HG03432 (cell line): Measurements from ENCODE around the gene UXS1.
"Not testable (repeated sequence)": the region's sequence is repeated elsewhere in the genome, so short reads cannot be mapped to it uniquely, and the experiment has no call there.

Experiments used
- ATAC-seq: cut with Tn5 transposase; IDR thresholded peaks from one replicate; pipeline ENCODE4 v1.9.1; 2021; ENCODE audit warnings: mild to moderate bottlenecking, moderate library complexity; ENCODE audit not compliant: unreplicated experiment

Gene UXS1

GRCh38 chr2:106193977-106194778 is at the start of gene UXS1:
TSS of gene UXS1 (minus strand) at chr2:106194301. CDS start at chr2:106194241, 60 bp downstream.
- ATAC-seq, result peak; percentile 77

- not testable (repeated sequence) for ATAC-seq
Measured at GRCh38 chr2:106239491-106239890, 45.4 kb upstream of the UXS1 start.

GRCh38 chr2:106235392-106235791 is 41.3 kb upstream of the UXS1 start:
- not testable (repeated sequence) for ATAC-seq

- no peak for ATAC-seq
Measured at GRCh38 chr2:106233350-106233706, 39.2 kb upstream of the UXS1 start.

- ATAC-seq, result no peak
Measured at GRCh38 chr2:106232638-106233349, 38.7 kb upstream of the UXS1 start.

- no peak for ATAC-seq
Measured at GRCh38 chr2:106223347-106223746, 29.2 kb upstream of the UXS1 start.

GRCh38 chr2:106222057-106222456 is 28.0 kb upstream of the UXS1 start:
- not testable (repeated sequence) for ATAC-seq

GRCh38 chr2:106219813-106220212 is 25.7 kb upstream of the UXS1 start:
- ATAC-seq, result no peak

- not testable (repeated sequence) for ATAC-seq
Measured at GRCh38 chr2:106219157-106219556, 25.1 kb upstream of the UXS1 start.

GRCh38 chr2:106208874-106209273 is 14.8 kb upstream of the UXS1 start:
- no peak for ATAC-seq

- ATAC-seq, result no peak
Measured at GRCh38 chr2:106208399-106208798, 14.3 kb upstream of the UXS1 start.

GRCh38 chr2:106207246-106207645 is 13.1 kb upstream of the UXS1 start:
- no peak for ATAC-seq

GRCh38 chr2:106205488-106205887 is 11.4 kb upstream of the UXS1 start:
- ATAC-seq, result no peak

- ATAC-seq, result not testable (repeated sequence)
Measured at GRCh38 chr2:106204551-106204950, 10.4 kb upstream of the UXS1 start.

- ATAC-seq, result no peak
Measured at GRCh38 chr2:106201661-106202060, 7.6 kb upstream of the UXS1 start.

GRCh38 chr2:106197878-106198277 is 3.8 kb upstream of the UXS1 start:
- no peak for ATAC-seq

GRCh38 chr2:106195981-106196380 is 1.9 kb upstream of the UXS1 start:
- no peak for ATAC-seq

- no peak for ATAC-seq
Measured at GRCh38 chr2:106195456-106195855, 1.4 kb upstream of the UXS1 start.

- ATAC-seq, result no peak
Measured at GRCh38 chr2:106193690-106193976, 468 bp downstream of the UXS1 start.

- ATAC-seq, result peak; percentile 52
Measured at GRCh38 chr2:106192752-106193689, 1.1 kb downstream of the UXS1 start.

- ATAC-seq, result no peak
Measured at GRCh38 chr2:106191511-106192016, 2.5 kb downstream of the UXS1 start.
